Suprapubic skin (tissue), 4 donors: ENCODE data around the gene STX1B.

Source experiments
- CTCF ChIP-seq, 2 donors: fragments of 200-600 bp in 1 of 2; fragments of 450-650 bp in 1 of 2; sonication (generic) in 1 of 2; IDR thresholded peaks; one replicate each; pipeline ENCODE4 v1.5.1; 2016 to 2019; ENCODE audit warnings: antibody characterized with exemption in 2 of 2, mild to moderate bottlenecking in 1 of 2, moderate library complexity in 1 of 2
- EP300 ChIP-seq: sonication (generic); formaldehyde crosslinking; IDR thresholded peaks from one replicate; pipeline ENCODE4 v1.6.1; 2017; ENCODE audit warnings: antibody characterized with exemption
- POLR2A ChIP-seq, 2 donors: fragments of 450-650 bp; IDR thresholded peaks; one replicate each; pipeline ENCODE4 v1.6.1; 2017; ENCODE audit warnings: antibody characterized with exemption in 2 of 2, mild to moderate bottlenecking in 2 of 2, moderate library complexity in 2 of 2
- POLR2AphosphoS5 ChIP-seq, 3 donors: sonication (generic); formaldehyde crosslinking; IDR thresholded peaks; one replicate each; pipeline ENCODE4 v1.6.1; 2017; ENCODE audit warnings: antibody characterized with exemption in 3 of 3

DNA sequence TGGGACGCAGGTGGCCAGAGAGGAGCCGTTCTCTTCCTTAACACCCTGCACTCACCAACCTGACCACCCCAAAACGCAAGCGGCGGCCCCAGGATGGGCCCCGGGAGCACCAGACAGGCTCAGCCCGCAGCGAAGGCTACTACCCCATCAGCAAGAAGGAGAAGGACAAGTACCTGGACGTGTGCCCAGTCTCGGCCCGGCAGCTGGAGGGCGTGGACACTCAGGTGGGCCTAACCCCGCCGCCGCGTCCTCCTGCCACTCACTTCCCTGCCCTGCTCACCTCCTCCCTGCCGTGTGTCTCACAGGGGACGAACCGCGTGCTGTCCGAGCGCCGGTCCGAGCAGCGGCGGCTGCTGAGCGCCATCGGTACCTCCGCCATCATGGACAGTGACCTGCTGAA is 30.0 kb downstream of the STX1B start:
- no peak for TF ChIP-seq POLR2A (IDR thresholded peaks at IDR 0.05)
- no peak for TF ChIP-seq CTCF (IDR thresholded peaks at IDR 0.05)
- TF ChIP-seq EP300, result no peak
- no peak for TF ChIP-seq POLR2AphosphoS5 (IDR thresholded peaks at IDR 0.05)
